Amniotic epithelial cell (primary cell): ENCODE data around the gene ABCC8.

Source experiments
- DNase-seq: peaks from one replicate; pipeline ENCODE4 v3.0.0-alpha.2; 2010; ENCODE audit warnings: low read depth

The ABCC8 gene

DNA sequence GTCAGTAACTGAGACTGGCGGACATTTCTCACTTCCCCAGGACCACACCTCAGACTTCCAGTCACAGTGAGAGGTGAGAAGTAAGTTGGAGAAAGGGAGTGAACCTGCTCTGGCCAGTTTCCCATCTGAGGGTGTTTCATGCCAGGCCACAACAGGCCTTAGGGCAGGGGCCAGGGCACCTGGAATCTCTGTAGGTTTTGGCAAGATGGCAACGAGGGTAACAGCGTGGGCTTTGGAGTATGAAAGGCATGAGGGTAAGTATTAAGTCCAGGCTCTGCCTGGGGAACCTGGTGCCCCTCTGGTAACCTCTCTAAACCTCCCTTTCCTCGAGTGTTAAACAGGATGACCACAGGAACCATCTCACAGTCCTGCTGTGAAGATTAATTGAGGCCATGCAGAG lies 28.5 kb upstream of the ABCC8 start:
- no peak for DNase-seq

DNA sequence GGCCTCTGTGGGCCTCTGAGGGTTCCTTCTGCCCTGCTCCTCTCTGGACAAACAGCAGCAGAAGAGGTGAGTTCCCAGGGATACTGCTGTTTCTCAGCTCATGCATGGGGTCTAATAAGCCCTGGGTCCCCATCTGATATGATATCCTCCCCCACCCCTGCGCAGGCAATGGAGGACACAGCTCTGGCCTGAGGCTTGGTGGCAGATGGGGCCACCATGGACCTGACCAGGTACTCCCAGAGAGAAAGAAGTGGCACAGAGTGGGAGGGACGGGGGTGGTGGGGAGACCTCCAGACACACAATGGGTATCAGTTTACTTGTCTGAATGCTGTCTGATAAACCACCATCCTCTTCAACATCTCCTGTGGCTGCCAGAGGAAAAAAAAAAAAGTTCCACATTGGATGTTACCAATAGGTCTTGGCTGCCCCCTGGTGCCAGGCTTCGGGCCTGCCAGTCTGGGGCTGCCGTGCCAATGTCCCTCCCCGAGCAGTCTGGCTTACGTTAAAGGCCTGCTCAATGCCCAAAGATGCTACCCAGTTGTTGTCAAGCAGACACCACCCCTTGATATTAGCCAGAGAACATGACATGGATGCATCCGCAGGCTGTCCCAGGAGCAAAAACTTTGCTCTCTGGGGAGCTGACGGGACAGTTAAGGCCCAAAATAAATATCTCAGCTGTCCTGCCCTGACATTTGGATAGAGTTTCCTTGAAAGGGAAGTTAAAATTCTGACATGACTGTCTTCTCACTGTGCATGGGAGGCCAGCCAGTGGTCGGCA lies 27.9 kb upstream of the ABCC8 start:
- peak; percentile 47 for DNase-seq

DNA sequence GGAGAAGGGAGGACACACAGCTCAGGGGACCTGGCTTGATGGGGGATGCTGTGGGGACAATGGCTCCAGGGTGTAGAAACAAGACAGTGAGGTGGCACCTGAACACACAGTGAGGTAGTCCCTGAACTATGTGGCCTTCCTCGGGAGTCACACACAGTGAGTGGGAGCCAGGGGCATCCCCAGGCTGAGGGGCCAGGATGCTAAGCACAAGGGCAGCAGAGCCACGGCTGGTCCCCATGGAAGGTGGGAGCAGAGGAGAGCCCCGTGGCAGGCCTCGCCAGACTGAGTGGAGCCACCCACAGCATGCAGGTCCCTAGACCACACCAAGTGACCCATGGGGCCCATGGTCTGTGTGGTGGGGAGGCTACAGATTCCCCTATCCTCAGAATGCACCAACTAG lies 26.0 kb upstream of the ABCC8 start:
- no peak for DNase-seq

DNA sequence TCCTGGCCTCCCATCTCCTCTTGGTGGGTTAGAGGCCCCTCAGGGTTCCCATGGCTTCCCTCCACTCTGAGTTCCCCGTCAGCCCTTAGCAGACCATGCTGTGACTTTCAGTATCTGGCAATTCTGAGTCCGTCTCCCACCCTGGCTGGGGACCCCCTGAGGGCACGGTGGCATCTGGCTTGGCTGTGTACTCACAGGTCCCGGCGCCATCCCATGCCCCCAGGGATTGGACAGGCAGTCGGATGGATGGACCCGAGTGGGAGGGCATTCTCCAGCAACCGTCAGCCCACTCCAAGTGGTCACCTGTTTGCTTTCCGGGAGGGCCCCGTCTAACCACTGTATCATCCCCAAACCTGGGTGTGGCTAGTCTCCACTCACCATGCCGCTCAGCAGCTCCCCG lies 24.0 kb upstream of the ABCC8 start:
- no peak for DNase-seq

DNA sequence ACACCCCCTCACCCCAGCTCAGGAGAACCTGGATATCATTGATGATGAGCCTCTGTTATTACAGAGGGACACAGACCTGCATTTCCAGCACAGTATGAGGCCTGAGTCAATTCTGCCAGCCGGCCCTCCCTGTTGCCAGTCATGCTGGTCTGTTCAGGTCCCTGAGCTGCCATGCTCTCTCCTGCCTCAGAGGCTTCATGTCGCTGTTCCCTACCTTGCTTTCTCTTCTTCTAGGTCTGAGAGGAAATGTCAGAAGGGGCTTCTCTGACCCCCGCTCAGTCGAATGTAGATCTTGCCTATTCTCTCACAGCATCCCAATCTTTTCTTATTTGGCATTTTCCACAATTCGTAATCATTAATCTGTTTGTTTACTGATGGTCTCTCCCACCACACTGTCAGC lies 21.8 kb upstream of the ABCC8 start:
- no peak for DNase-seq

- no peak for DNase-seq
Observed at GRCh38 chr11:17498058-17498457, 21.4 kb upstream of the ABCC8 start.

DNA sequence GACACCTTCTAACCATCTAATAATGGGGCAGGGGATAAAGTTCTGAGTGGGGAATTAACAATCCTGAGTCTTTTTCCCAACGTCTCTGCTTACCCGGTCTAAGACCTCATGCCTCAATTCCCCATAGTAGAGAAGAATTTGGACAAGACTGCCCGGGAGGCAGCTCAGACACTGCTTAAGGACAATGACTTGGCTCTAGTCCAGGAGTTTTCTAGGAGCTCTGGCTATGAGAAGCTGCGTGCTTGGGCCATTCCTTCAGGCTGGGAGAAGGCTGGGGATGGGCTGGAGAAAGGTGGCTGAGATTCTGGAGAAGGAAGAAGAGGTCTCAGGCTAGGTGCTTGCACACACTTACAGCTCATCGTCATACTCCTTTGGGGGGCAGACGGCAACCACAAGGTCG lies 19.8 kb upstream of the ABCC8 start:
- no peak for DNase-seq

GRCh38 chr11:17494019-17494418 lies 17.4 kb upstream of the ABCC8 start:
- DNase-seq = no peak

DNA sequence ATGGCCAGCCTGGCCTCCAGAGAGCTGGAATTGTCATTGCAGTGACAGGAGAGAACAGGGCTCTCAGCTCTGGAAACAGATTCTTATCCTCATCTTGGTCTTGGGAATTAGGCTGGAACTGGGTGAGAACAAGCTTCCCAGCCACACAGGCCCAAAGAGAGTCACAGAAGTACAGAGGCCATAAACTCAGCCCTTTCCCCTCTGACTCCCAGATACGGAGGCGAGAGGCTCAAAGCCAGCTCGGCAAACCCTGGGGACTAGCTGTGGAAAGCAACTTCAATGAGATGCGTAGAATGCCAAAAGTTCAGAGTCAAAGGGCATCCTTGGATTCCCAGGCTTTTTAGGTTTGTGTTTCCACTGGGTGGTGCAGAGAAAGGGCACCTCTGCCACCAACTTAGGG lies 14.3 kb upstream of the ABCC8 start:
- no peak for DNase-seq

DNA sequence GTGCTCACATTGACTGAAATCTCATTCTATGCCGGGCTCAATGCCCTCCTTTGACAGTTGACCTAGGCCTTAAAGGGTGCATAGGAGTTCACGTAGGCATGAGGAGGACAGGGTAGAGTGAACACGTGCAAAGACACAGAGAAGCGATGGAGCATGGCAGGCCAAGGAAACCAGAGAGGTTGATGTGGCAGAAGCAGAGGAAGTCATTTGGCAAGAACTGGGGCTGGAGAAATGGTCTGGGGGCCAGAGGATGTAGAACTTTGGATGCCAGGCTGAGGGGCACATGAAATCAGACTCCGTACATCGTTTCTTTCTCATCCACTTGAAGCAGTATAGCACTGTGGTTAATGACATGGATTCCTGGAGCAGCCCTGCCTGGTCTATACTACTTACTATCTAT lies 13.6 kb upstream of the ABCC8 start:
- DNase-seq = no peak

DNA sequence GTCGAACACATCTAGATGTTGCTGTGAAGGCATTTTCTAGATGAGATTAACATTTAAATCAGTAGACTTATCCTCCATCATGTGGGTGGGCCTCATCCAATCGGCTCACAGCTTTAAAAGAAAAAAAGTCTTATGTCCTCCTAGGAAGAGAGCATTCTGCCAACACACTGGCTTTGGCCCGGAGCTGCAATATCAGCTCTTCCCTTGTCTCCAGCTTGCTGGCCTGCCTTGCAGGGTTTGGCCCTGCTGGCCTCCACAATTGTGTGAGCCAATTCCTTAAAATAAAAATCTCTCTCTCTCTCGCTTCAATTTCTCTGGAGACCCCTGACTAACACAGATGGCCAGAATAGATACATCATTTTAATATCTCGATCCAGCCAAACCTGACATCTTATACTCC lies 13.1 kb upstream of the ABCC8 start:
- DNase-seq = no peak

DNA sequence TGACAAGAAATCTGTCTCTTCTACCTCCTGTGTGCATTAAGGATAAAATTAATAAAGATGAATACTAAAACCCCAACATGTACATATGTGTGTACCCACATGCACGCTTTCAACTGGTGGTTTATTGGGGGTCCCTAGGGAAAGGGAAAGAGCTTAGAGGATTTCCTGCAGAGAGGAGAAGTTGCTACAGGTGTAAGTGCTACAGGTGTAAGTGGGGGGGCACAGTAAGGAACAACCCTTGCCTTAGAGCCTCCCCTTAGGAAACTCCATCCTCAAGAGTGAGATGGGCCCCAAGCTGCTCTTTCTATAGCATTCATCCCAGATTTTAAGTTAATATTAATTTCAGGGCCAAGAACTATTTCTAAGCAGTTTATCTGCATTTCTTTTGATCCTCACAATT lies 11.9 kb upstream of the ABCC8 start:
- no peak for DNase-seq

- DNase-seq = no peak
Observed at GRCh38 chr11:17486646-17487045, 10.0 kb upstream of the ABCC8 start.

DNA sequence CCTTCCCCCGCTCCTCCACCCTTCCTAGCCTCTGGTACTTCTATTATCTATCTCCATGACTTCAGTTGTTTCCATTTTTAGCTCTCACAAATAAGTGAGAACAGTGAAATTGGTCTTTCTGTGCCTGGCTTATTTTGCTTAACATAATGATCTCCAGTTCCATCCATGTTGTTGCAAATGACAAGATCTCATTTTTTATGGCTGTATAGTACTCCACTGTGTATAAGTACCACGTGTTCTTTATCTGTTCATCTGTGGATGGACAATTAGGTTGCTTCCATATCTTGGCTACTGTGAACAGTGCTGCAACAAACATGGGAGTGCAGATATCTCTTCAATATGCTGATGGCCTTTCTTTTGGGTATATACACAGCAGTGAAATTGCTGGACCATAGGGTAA lies 6.9 kb upstream of the ABCC8 start:
- DNase-seq = no peak

DNA sequence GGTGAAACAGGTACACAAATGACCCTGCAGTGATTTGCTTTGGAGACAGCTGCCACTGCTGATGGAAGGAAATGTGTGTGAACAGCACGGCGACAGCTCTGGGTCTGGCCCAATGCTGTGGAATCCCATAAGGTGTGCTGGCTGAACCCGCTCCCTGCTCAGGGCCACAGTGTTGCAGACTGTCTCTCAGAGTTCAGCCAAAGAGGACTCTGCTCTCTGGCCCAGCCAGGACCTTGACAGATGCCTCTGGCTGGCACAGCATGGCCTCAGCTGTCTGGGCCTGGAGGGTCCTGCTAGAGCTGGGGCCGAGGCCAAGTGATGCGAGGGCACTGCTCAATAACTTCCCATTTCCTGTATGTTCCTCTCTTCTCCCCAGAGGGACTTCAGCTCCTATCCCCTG lies 5.3 kb upstream of the ABCC8 start:
- DNase-seq = no peak

- peak; percentile 22 for DNase-seq
Observed at GRCh38 chr11:17479284-17480214, 2.9 kb upstream of the ABCC8 start.

DNA sequence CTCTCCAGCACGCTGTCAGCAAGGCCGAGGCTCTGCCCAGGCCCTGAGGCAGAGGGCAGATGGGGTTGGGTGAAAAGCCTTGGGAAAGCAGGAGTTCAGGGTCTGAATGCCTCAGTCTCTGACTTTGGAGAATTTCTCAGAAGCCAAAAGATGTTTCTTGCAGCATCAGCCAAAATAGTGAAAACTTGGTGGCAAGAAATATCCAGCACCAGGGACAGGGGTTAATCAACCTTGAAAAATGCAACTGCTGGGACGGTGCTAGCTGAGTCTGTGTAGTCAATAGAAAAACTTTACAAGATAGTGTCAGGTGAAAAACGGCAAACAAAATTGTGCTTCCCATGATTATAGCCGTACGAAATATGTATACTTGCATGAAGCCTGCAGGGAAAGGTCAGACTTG lies 1.4 kb upstream of the ABCC8 start:
- DNase-seq = no peak

GRCh38 chr11:17477361-17477760 lies 716 bp upstream of the ABCC8 start:
- DNase-seq = no peak

GRCh38 chr11:17477084-17477333 lies 364 bp upstream of the ABCC8 start:
- DNase-seq = no peak

DNA sequence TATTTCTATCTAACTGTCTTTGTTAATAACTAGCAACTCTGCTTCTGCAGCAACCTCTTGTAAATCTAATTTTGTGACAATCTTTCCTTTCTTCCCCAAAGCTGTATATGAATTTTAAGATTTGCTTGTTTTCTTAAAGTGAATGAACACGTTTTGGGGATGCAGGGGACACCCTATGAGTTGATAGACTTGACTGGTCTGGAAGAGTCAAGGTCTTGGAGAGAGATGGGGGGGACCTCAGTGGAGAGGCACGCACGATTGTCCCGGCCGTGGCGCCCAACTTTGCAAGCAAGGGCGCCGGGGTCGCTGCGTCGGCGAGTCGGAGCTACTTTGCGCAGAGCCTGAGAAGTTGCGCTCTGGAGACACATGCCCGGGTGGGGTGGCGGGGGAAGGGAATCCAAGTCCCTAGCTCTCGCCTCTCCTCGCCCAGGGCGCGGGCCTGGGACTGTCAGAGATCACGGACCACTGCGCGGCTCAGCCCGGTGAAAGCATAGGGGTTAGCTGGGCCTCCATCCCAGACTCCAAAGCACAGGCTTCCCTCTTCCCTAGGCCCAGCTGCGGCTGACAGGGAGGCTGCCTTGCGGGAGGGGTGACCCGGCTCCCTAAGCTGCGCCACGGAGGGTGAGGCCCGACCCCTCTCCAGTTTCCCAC lies 854 bp downstream of the ABCC8 start:
- DNase-seq = no peak

DNA sequence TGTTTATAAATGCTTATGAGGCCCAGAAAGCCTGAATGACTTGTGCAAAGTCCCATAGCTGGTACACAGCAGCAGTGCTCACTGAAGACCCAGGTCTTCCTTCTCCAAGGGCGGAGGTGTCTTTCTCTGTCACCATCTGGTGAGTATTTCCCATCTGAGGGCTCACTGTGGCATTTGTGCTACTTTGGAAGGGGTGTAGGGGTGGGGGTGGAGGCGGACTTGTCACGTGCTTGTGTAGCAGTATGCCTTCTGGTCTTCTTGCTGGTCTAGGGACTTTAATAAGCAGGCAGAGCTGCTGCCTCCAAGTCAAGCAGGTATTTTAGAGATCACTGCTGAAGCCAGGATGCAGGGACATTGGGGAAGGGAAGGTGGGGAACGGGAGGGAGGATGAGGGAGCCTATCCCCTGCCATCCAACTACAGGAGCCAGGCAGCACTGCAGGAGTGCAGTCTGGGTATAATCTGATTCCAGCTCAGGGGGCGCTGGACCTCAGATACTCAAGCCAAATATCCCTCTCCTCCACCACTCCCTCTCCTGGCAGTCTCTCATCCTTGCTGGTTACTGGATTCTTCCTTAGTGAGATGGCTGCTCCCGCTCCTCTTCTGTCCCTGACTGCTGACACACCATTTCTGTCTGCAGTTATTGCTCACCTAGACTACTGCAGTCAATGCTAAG lies 3.4 kb downstream of the ABCC8 start:
- DNase-seq = peak; percentile 5

DNA sequence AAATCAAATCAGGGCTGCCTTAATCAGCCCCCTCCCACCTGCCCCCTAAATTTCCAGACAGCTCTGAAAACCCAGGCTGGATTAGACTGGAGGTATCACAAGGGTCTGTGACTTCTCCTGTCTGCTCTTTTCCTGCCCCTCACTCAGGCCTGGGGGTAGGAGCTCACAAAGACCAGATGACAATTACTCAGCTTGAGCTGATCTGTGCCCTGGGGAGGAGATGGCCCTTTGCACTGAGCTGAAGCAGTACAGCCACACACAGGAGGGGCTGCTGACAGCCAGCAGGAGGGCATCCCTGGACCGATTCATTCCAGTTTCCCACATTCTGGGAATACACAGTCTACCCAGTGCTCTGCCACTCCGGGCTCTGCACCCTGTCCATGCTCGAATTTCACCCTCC lies 4.2 kb downstream of the ABCC8 start:
- DNase-seq = no peak

DNA sequence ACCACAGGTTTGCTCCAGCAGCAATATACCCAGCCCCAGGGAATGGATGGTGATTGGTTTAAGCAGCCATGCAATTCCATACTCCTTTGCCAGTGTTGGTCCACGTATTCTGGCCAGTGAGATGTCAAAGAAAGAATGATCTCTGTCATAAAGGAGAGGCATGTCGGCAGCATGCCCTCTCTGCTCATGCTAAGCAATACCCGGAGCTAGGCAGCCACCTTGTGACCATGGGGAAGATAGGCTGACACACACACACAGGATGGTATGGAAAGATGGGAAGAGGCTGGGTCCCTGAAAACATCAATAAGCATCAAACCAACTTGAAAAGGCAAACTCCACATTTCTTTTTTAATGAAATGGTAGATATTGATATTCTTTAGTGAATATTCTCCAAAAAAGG lies 5.1 kb downstream of the ABCC8 start:
- no peak for DNase-seq
